ENCODE results near the gene NDC1.
"Not testable (repeated sequence)": the region's sequence is repeated elsewhere in the genome, so short reads cannot be mapped to it uniquely, and the experiment has no call there.

Gene NDC1

DNA sequence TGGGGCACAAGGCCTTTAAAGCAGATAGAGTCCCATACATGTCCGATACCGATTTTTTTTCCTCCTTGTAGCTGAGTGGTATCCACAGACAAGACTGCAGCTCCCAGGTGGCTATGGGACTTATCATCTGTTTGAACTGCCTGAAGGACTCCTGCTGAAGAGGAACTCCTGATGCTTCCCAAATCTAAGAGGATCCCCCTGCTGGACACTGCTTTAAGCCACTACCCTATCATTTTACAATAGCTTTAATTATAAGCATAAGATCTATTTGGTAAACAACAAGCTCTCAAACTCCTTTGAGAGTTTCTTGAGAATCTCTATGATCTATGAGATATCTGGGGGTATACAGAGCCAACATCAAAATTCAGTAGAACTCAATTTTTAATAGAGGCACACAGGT, 11.7 kb downstream of the NDC1 start:
- DNase-seq (ENCODE audit: low read depth in 2 of 2): no peak

DNA sequence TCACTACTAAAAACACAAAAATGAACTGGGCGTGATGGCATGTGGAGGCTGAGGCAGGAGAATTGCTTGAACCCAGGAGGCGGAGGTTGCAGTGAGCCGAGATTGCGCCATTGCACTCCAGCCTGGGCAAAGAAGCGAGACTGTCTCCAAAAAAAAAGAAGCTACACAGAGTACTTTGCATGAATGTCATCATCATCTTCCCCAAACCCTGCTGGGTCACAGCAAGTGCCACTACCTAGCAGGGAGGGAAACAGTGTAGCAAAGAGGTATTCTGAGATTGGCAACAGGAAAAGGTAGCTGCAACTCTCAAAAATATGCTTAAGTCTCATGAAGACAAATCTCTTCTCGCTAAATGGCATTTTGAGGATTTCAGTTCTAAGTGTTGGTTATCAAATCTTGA, 12.8 kb downstream of the NDC1 start:
- no peak for DNase-seq (ENCODE audit: low read depth in 2 of 2)

DNA sequence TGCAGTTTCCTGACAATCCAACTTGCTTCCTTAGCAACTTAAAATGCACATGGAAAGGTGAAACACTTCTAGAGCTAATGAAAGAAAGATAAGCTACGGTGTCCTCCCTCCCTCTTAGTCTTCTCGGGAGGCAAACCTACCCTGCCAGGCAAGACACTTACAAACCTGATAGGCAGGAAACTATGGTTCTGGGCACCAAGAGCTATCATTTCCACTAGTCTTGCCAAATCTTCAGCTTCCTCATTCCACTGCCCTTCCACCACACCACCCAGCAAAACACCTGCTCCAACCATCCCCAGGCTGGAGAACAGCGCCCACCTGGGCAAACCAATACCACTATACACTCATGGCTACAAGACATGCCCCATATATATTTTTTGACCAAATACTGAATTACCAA, 15.2 kb downstream of the NDC1 start:
- no peak for DNase-seq (ENCODE audit: low read depth in 2 of 2)

DNA sequence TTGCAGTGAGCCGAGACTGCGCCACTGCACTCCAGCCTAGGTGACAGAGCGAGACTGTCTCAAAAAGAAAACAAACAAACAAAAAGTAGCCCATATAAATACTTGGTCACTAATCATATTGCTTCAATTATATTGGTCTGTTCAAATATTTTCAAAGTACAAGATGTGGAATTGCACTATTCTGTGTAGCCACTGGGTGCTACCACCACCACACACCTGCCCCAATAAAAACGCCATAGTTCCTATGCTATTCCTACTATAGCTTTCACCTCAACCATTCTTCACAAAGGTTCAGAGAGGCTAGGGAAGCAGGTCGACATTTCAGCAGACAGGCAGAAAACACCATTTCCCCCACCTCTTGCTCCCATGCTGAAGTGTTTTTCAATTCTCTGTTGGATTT, 16.7 kb downstream of the NDC1 start:
- no peak for DNase-seq (ENCODE audit: low read depth in 2 of 2)

DNA sequence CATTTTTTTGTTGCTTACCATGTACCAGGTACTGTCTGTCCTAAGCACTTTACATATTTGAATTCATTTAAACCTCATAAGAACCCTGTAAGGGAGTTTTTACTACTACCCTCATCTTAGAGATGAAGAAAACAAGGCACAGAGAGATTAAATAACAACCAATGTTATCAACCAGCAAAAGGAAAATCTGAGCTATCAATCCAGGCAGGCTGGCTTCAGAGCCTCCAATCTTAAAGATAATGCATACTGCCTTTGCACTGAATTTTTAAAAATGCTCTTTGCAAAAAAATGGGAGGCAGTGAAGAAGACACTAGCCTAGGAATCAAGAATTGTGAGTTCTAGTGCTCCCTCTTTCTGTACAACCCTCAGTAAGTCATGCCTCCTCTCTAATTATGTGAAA, 18.7 kb downstream of the NDC1 start:
- no peak for DNase-seq (ENCODE audit: low read depth in 2 of 2)

DNA sequence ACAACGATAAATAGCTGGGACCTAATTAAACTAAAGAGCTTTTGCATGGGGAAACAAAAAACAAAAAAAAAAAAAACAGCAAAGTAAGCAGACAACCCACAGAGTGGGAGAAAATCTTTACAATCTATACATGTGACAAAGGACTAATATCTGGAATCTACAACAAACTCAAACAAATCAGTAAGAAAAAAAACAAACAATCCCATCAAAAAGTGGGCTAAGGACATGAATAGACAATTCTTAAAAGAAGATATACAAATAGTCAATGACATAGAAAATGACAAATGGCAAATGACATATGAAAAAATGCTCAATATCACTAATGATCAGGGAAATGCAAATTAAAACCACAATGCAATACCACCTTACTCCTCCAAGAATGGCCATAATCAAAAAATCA, 21.5 kb downstream of the NDC1 start:
- not testable (repeated sequence) for DNase-seq (ENCODE audit: low read depth in 2 of 2)

DNA sequence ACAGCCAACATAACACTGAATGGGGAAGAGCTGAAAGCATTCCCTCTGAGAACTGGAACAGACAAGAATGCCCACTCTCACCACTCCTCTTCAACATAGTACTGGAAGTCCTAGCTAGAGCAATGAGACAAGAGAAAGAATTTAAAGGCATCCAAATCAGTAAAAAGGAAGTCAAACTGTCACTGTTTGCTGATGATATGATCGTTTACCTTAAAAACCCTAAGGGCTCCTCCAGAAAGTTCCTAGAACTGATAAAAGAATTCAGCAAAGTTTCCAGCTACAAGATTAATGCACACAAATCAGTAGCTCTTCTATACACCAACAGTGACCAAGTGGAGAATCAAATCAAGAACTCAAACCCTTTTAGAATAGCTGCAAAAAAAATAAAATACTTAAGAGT, 22.6 kb downstream of the NDC1 start:
- DNase-seq (ENCODE audit: low read depth in 2 of 2): not testable (repeated sequence)

DNA sequence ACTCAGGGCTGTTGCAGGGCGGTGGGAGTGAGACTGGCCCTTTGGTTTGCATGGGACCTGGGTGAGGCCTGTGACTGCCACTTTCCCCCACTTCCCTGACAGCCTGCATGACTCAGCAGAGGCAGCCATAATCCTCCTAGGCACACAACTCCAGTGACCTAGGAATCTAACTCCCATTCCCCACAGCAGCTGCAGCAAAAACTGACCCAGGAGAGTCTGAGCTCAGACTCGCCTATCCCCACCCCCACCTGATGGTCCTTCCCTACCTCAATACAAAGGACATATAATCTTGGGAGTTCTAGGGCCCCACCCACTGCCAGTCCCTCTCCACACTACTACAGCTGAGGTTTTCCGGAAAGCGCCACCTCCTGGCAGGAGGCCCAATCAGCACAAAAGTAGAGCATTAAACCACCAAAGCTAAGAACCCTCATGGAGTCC, 26.7 kb downstream of the NDC1 start:
- no peak for DNase-seq (ENCODE audit: low read depth in 2 of 2)

DNA sequence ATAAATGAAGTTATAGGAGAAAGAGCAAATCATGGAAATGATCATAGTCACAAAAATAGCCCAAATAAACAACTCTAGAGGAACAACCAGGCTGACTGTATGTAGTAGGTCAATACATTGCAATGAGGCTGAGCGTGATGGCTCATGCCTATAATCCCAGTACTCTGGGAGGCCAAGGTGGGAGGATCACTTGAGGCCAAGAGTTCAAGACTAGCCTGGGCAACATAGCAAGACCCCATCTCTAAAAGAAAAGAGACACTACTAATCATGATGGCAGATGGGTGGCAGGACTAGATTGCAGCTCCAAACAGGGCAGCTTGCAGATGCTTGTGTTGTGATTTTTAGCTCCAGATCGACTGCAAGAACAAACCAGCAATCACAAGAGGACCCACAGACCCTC, 27.6 kb downstream of the NDC1 start:
- DNase-seq (ENCODE audit: low read depth in 2 of 2): no peak

DNA sequence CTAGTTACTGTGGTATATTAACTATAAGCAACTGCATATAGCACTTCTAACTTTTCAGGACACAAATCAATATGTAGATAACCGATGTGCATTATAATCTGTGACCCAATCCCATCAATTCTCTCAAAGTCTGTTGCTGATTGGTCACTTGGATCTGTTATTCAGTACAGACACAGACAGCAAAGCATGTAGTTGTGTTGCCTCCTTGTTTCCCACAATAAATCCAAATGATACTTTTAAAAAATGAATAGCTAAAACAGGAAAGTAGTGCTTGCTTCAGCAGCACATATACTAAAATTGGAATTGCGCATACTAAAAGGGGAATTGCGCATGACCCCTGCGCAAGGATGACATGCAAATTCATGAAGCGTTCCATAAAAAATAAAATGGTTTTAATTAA, 28.1 kb downstream of the NDC1 start:
- no peak for DNase-seq (ENCODE audit: low read depth in 2 of 2)

DNA sequence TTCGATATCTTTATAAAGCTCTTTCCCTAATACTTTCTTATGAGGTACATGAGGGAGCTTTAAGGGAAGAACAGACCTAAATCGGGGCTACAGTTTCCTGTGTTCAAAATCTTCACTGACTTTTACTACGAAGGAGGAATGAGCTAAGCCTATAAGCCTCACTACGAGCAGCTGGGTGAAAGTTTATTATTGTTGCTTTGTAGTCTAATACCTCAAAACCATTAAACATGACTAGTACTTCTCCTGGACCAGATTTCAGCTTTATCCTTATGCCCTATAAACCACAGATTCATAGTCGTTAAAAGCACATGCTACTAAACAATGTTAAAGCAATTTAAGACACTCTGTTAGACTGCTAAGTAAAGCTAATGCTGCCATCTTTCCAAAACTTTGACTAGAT, 30.2 kb downstream of the NDC1 start:
- DNase-seq (ENCODE audit: low read depth in 2 of 2): no peak

DNA sequence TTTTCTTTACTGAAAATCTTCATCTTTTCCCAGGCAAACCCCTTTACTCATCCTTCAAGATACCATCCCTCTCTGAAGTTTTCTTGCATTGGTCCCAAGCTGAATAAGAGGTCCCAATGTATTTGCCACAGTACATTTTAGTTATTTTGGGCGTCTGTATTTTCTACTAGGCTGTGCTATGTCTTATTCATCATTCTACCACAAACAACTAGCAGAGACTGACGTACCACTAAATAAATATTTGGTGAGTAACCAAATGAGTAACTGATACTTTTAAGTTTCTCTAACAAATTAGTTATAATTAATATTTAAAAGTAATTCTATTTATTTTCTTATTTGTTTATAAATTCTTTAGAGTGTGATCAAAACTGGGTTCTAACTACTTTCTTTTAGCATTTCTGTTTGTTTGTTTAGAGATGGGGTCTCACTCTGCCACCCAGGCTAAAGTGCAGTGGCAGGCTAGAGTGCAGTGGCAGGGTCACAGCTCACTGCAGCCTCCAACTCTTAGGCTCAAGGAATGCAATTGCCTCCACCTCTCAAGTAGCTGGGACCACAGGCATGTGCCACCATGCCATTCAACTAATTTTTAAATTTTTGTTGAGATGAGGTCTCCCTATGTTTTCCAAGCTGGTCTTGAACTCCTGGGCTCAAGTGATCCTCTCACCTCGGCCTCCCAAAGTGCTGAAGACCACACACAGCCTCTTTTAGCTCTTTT, 33.1 kb downstream of the NDC1 start:
- no peak for DNase-seq (ENCODE audit: low read depth in 2 of 2)

DNA sequence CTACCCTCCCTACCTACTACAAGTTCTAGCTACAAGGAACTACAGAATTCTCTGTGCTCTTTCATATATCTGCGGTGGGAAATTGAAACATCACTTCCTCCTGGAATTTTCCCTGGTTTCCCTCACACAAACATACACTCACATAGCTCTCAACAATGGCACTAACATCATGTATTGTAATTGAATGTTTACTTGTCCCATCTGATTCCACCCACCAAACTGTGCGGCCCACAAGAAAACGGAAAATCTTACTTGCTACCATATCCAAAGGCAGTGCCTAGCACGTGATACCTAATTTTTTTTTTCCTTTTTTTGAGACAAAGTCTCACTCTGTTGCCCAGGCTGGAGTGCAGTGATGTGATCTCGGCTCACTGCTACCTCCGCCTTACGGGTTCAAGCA, 33.9 kb downstream of the NDC1 start:
- no peak for DNase-seq (ENCODE audit: low read depth in 2 of 2)

DNA sequence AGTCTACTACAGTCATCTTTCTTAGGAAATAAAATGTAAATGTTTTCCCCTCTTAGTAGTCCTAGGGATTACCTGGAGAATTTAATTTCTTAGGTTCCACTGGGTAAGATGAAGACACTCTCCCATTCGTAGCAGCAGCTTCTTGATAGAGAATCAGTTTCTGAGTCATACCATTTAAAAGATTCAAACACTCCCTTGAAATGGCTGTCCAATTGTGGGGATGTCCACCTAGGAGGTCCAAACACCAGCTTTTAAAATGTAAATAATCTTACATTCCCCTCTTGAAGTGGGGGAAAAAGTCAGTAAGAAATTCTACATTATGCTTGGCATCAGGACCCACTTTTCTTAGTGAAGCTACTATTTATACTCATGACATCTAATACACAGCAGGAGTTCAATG, 37.5 kb downstream of the NDC1 start:
- DNase-seq (ENCODE audit: low read depth in 2 of 2): no peak

DNA sequence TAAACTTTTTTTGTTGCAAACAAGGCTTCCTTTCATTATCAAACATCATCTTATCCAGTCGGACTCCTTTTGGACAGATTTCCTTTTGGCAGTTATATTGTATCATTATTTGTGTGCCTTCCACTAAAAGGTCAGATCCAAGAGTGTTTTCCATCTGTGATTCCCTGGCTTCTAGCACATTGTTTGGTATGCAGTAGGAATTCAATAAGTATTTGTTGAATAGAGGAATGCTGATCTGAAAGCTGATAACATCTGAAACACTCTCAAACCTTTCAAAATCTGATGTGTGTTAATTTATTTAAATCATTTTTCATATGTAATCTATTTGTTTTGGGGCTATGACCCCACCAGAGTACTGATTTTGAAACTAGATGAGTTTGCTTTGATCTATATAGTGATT, 39.0 kb downstream of the NDC1 start:
- DNase-seq (ENCODE audit: low read depth in 2 of 2): no peak

DNA sequence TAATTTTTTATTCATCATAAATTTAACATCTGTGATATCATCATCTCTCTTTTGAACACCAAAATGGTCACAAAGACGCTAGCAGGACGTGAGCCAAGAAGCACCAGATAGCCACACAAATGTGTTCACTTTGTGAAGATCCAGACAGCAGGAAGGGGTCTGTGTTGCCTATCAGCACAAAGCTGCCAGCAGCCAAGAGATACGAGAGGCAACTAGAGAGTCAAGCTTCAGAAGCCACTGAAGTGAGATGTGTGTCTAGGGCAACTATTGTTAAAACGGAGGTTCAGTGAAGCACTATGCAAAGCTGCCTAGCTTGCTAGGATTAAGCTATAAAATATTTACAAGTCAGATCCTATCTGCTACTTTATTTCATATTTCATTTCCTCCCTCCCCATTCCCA, 45.3 kb downstream of the NDC1 start:
- no peak for DNase-seq (ENCODE audit: low read depth in 2 of 2)

DNA sequence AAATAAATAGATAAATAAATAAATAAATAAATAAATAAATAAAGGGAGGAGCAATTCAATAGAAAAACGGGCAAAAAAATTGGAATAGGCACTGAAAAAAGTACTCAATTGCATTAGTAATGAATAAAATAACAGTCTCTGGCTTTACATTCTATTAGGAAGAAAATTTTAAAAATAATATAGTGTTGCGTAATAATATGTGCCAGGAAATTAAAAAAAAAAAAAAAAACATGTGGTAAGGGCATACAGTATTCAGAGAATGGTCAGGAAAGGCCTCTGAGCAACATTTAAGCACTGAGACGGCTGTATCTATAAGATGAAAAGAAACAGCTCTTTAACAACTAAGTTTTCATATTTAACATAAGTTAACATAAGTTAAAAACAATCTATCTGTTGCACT, 50.4 kb downstream of the NDC1 start:
- no peak for DNase-seq (ENCODE audit: low read depth in 2 of 2)

DNA sequence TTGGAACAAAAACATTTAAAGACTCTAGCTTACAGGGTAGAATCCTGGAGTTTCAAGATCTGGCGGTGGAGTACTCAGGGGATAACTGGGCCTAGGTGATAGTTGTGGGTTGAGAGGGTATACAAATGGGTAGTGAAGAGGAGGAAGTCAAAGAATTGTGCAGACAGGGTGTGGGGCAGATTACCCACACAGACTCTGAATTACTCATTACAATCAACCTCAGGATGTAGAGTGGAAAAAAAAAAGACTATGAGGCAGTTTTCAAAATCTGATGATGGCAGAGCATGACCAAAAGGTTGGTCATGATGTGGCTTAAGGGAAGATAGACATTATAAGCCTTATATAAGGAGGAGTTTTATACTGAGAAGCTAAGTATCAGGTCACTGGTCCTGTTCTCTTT, 55.0 kb downstream of the NDC1 start:
- DNase-seq (ENCODE audit: low read depth in 2 of 2): no peak

DNA sequence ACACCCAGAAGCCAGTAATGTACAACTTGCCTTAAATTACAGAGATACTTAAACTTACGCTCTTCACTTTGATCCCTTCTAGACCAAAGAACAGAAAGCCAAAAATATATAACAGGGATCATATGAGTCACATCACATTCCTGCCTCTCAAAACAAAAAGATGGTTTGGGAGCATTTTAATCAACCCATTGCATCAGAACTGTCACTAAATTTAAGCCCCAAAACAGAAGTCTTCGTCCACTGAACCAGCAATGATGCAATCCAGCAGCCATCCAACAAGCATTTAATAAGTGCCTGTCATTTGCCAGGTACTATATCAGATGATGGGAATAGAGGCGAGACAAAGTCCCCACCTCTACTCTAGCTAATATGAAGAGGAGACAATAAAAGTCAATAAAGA, 56.4 kb downstream of the NDC1 start:
- DNase-seq (ENCODE audit: low read depth in 2 of 2): no peak

DNA sequence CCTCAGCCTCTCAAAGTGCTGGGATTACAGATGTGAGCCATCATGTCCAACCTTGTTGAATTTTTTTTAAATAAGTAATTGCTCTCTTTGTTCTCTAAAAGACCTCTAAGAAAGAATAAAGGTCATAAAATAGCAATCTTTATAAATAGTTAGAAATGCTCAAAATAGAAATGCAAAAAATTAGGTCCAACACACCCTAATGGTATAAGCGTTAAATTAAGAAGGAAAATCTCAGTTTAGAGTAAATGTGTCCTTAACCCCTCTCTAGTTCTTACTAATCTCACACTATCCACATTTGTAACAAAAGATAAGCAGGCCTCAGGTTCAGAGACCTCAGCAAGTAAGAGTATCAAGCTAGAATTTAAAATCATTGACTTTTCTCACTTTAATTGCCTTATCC, 60.8 kb downstream of the NDC1 start:
- DNase-seq (ENCODE audit: low read depth in 2 of 2): no peak

DNA sequence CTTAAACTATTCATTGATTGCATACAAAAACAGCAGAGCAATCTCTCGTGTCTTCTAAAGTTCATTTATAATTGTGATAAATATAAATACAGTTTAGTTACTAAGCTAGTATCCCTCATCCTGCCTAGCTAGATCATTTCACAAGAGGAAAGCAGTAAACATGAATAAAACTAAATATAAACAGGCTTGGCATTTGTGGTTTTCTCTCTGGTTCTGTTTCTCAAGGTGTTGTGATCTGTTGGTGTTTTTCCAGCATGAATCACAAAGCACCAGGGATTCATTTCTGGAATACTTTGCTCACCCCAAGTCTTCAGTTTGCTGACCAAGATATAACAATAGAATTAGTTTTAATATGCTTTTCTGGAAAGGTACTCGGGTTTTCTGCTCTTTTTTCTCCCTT, 66.4 kb downstream of the NDC1 start:
- no peak for DNase-seq (ENCODE audit: low read depth in 2 of 2)

DNA sequence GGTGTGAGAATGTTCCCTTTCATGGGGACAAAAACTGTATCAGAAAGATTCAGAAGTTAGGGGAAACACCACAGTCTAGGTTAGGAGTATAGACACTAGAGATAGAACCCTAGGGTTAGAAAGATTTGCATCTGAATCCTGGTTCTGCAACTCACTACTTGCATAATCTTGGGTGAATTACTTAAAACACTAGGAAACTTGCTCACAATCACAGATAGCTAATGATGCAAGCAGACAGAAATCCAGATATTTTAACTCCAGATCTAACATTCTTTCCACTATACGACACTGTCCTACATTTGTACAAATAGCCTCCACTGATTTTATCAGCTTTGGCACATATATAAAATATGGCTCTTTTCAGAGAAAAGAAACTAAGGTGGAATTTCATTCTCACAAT, 68.3 kb downstream of the NDC1 start:
- DNase-seq (ENCODE audit: low read depth in 2 of 2): no peak

DNA sequence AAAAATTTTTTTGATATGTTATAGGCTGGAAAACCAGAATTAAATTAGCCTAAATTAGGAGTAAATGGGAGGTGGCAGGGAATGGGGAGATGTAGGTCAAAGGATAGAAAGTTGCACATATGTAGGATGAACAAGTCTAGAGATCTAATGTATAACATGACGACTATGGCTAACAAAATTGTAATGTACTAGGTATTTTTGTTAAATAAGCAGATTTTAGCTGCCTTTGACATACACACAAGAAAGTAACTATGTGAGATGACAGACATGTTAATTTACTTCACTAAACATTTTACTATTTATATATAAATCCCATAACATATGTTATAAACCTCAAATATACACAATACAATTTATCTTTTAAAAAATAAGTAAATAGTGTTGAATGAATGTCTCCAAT, 68.9 kb downstream of the NDC1 start:
- DNase-seq (ENCODE audit: low read depth in 2 of 2): no peak

DNA sequence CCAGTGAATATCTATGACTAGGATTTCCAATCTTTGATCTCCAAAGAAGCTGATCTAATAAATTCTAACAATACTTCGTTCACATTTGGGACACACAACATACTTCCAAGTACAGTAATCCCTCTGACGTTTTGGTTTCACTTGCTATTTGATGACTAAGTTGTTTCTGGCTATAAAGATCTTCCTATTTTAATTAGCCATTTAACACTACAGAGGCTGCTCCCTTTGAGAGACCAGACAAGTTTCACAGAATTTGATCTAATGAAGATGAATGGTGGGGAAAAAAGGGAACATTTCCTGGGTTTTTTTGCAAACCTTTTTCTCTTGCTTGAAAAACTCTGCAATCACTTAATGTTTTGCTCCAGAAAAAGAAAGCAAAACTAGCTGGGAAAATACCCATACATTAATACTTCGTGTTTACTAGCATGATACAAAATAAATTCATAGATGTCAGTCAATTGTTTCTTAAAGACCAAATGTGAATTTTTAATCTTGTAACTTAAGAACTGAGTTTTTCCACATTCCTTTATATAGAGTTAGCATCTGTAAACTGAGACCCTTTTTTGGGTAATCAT, 71.2 kb downstream of the NDC1 start:
- no peak for DNase-seq (ENCODE audit: low read depth in 2 of 2)
